OCI-LY1 (cell line): ENCODE measurements around the gene TTC28.

Experiments
- EZH2 ChIP-seq: fragments of 200-600 bp; sonication (generic), shearing (Covaris generic); IDR thresholded peaks from 2 replicates; pipeline ENCODE4 v1.8.0; 2017; ENCODE audit warnings: borderline replicate concordance, mixed run types, mild to moderate bottlenecking, antibody characterized with exemption, low read length, moderate library complexity, mixed read lengths
- TF ChIP-seq, protein P1 (sequence below): fragments of 200-600 bp; sonication (generic), shearing (Covaris generic); IDR thresholded peaks from 2 replicates; pipeline ENCODE4 v1.5.1; 2017; ENCODE audit warnings: mild to moderate bottlenecking, antibody characterized with exemption, low read length, moderate library complexity, mixed read lengths

GRCh38 chr22:28252539-28252938 lies 427.1 kb downstream of the TTC28 start:
- TF ChIP-seq, protein P1, sequence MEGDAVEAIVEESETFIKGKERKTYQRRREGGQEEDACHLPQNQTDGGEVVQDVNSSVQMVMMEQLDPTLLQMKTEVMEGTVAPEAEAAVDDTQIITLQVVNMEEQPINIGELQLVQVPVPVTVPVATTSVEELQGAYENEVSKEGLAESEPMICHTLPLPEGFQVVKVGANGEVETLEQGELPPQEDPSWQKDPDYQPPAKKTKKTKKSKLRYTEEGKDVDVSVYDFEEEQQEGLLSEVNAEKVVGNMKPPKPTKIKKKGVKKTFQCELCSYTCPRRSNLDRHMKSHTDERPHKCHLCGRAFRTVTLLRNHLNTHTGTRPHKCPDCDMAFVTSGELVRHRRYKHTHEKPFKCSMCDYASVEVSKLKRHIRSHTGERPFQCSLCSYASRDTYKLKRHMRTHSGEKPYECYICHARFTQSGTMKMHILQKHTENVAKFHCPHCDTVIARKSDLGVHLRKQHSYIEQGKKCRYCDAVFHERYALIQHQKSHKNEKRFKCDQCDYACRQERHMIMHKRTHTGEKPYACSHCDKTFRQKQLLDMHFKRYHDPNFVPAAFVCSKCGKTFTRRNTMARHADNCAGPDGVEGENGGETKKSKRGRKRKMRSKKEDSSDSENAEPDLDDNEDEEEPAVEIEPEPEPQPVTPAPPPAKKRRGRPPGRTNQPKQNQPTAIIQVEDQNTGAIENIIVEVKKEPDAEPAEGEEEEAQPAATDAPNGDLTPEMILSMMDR: no peak
- no peak for TF ChIP-seq EZH2
